Smooth muscle cell (in vitro differentiated cells): ENCODE results near the gene AIG1. TPM values are rescaled to one million over a fixed set of nuclear protein-coding genes. Genes with fewer than 3 reads are reported as not detected.

Source experiments
- DNase-seq: peaks from one replicate; lab custom pipeline; 2025; ENCODE audit not compliant: unreplicated experiment; lab: John Stamatoyannopoulos, UW
- H2AFZ ChIP-seq: fragments of 200-600 bp; sonication (generic); 2 replicates; pipeline ENCODE4 v1.6.0; 2016; ENCODE audit warnings: antibody characterized with exemption, low read depth, mild to moderate bottlenecking
- H3F3A ChIP-seq: fragments of 200-600 bp; sonication (generic); 2 replicates; pipeline ENCODE4 v1.6.0; 2017; ENCODE audit warnings: antibody characterized with exemption, low read depth
- H3K27ac ChIP-seq: fragments of 200-600 bp; sonication (generic); 2 replicates; pipeline ENCODE4 v1.5.1; 2016; ENCODE audit warnings: low read depth, mild to moderate bottlenecking
- H3K27me3 ChIP-seq: fragments of 200-600 bp; sonication (generic); 2 replicates; pipeline ENCODE4 v1.6.1; 2016; ENCODE audit warnings: low read depth, mild to moderate bottlenecking
- H3K36me3 ChIP-seq: fragments of 200-600 bp; sonication (generic); 2 replicates; pipeline ENCODE4 v1.5.1; 2016; ENCODE audit warnings: low read depth
- H3K4me1 ChIP-seq: fragments of 200-600 bp; sonication (generic); 2 replicates; pipeline ENCODE4 v1.5.1; 2016; ENCODE audit warnings: low read depth
- H3K4me2 ChIP-seq: fragments of 200-600 bp; sonication (generic); 2 replicates; pipeline ENCODE4 v1.6.0; 2016; ENCODE audit warnings: mild to moderate bottlenecking
- H3K4me3 ChIP-seq: fragments of 200-600 bp; sonication (generic); 2 replicates; pipeline ENCODE4 v1.5.1; 2016; ENCODE audit warnings: mild to moderate bottlenecking
- H3K79me2 ChIP-seq: fragments of 200-600 bp; sonication (generic); 2 replicates; pipeline ENCODE4 v1.6.0; 2016; ENCODE audit warnings: low read depth, mild to moderate bottlenecking
- H3K9ac ChIP-seq: fragments of 200-600 bp; sonication (generic); 2 replicates; pipeline ENCODE4 v1.6.0; 2016; ENCODE audit warnings: low read depth
- H3K9me3 ChIP-seq: fragments of 200-600 bp; sonication (generic); replicated peaks from 2 replicates; pipeline ENCODE4 v1.5.1; 2016; ENCODE audit warnings: low read depth
- H4K20me1 ChIP-seq: fragments of 200-600 bp; sonication (generic); 2 replicates; pipeline ENCODE4 v1.6.0; 2016; ENCODE audit warnings: low read depth
- CTCF ChIP-seq: fragments of 200-600 bp; sonication (generic); IDR thresholded peaks from 2 replicates; pipeline ENCODE4 v1.5.1; 2017; ENCODE audit warnings: borderline replicate concordance, mild to moderate bottlenecking, antibody characterized with exemption; ENCODE audit not compliant: insufficient read depth, poor library complexity, severe bottlenecking
- WGBS: methylation state at CpG from one replicate; pipeline ENCODE4 v1.1.7; 2016; ENCODE audit warnings: low lambda C conversion rate; 5-methylcytosine and 5-hydroxymethylcytosine counted together
- polyA plus RNA-seq: library from polyadenylated mRNA; unstranded; fragments of >200 nt; fragmentation: Nextera tagmentation; extraction: Ambion mirVana; gene quantifications from 2 replicates; pipeline ENCODE4 v1.2.1, GENCODE V29; 2016
- total RNA-seq: library from RNA; depleted of rRNA; stranded (reverse); fragments of >200 nt; gene quantifications from 2 replicates; pipeline ENCODE4 v1.2.3, GENCODE V29; 2014

Gene AIG1
- total and polyA plus RNA-seq, 2 experiments from 2014 or later = 9.1 to 25.9 TPM

GRCh38 chr6:143234734-143235133, 174.0 kb downstream of the AIG1 start:
- Histone ChIP-seq H3K27me3 (no peaks in the 10 kb centered on the region), H3K9ac (no peak overlapping the region), H4K20me1 (no peaks in the 10 kb centered on the region), H3K27ac (no peak overlapping the region), H3K4me2 (no peak overlapping the region), H3K4me1 (no peaks in the 10 kb centered on the region), H3K4me3 (no peak overlapping the region), H3K9me3 (no peaks in the 10 kb centered on the region), H3F3A (no peaks in the 10 kb centered on the region), H3K36me3 (no peaks in the 10 kb centered on the region), H2AFZ (no peak overlapping the region), H3K79me2 (no peaks in the 10 kb centered on the region)
- TF ChIP-seq CTCF = no peak
- 75% methylated on average over 2 of the region's 2 CpGs for WGBS
- no peak for DNase-seq

- Histone ChIP-seq H3K27ac (no peak overlapping the region), H4K20me1 (no peaks in the 10 kb centered on the region), H3K4me2 (no peak overlapping the region), H2AFZ (no peak overlapping the region), H3K79me2 (no peaks in the 10 kb centered on the region), H3K36me3 (no peaks in the 10 kb centered on the region), H3K4me3 (no peak overlapping the region), H3K27me3 (no peaks in the 10 kb centered on the region), H3K9me3 (no peaks in the 10 kb centered on the region), H3K9ac (no peak overlapping the region), H3F3A (no peaks in the 10 kb centered on the region), H3K4me1 (no peaks in the 10 kb centered on the region)
- DNase-seq = no peak
- WGBS = 85% methylated on average over 16 of the region's 16 CpGs
- TF ChIP-seq CTCF = no peak
Measured at GRCh38 chr6:143236151-143236798, 175.6 kb downstream of the AIG1 start.

- Histone ChIP-seq H2AFZ (no peak overlapping the region), H4K20me1 (no peaks in the 10 kb centered on the region), H3K27ac (no peak overlapping the region), H3K4me1 (no peaks in the 10 kb centered on the region), H3K4me3 (no peak overlapping the region), H3K79me2 (no peaks in the 10 kb centered on the region), H3K4me2 (no peak overlapping the region), H3K9me3 (no peaks in the 10 kb centered on the region), H3K9ac (no peak overlapping the region), H3K27me3 (no peaks in the 10 kb centered on the region), H3F3A (no peaks in the 10 kb centered on the region), H3K36me3 (no peaks in the 10 kb centered on the region)
- WGBS = 97% methylated on average over 1 of the region's 1 CpG
- no peak for DNase-seq
- TF ChIP-seq CTCF = no peak
Measured at GRCh38 chr6:143238306-143238705, 177.6 kb downstream of the AIG1 start.

- no peaks in the 10 kb centered on the region for H3K27me3 ChIP-seq
- no peaks in the 10 kb centered on the region for H3K79me2 ChIP-seq
- H3K4me2 ChIP-seq = no peak overlapping the region
- H3K4me3 ChIP-seq = no peak overlapping the region
- no peak overlapping the region for H3K27ac ChIP-seq
- H3K4me1 ChIP-seq = no peaks in the 10 kb centered on the region
- TF ChIP-seq CTCF = no peak
- H3F3A ChIP-seq = no peaks in the 10 kb centered on the region
- 86% methylated on average over 4 of the region's 4 CpGs for WGBS
- H2AFZ ChIP-seq = no peak overlapping the region
- H4K20me1 ChIP-seq = no peaks in the 10 kb centered on the region
- no peaks in the 10 kb centered on the region for H3K9me3 ChIP-seq
- DNase-seq = no peak
- no peak overlapping the region for H3K9ac ChIP-seq
- no peaks in the 10 kb centered on the region for H3K36me3 ChIP-seq
Measured at GRCh38 chr6:143241111-143241510, 180.4 kb downstream of the AIG1 start.
